SK-N-SH (cell line): ENCODE results near the gene SPTBN1. TPM values are rescaled to one million over a fixed set of nuclear protein-coding genes. Genes with fewer than 3 reads are reported as not detected.

Experiments used
- CTCF ChIA-PET: fragments of 300-600, 350-600 bp; formaldehyde crosslinking; extraction: SDS; loops from one replicate; lab custom pipeline; 2021; lab: Yijun Ruan, JAX
- POLR2A ChIA-PET: fragments of 350-600 bp; sonication (Branson Sonifier 250); formaldehyde crosslinking; extraction: SDS; loops from one replicate; lab custom pipeline; 2020; ENCODE audit warnings: antibody characterized with exemption, inconsistent platforms; lab: Yijun Ruan, JAX
- DNase-seq: peaks from one replicate; pipeline ENCODE4 v3.0.0; 2012
- H2AFZ ChIP-seq: fragments of 200-600 bp; sonication (generic); 2 replicates; pipeline ENCODE4 v1.8.1; 2016; ENCODE audit warnings: antibody characterized with exemption, mild to moderate bottlenecking, low read depth
- H3F3A ChIP-seq: fragments of 200-600 bp; sonication (generic); replicated peaks from 2 replicates; pipeline ENCODE3; 2016; ENCODE audit warnings: antibody characterized with exemption, mild to moderate bottlenecking; ENCODE audit not compliant: insufficient read depth
- H3K27ac ChIP-seq, 2 experiments: fragments of 200-500 bp in 1 of 2; fragments of 200-600 bp in 1 of 2; sonication (Bioruptor generic) in 1 of 2; sonication (generic), shearing (Covaris generic) in 1 of 2; 2 replicates each; pipeline versions ENCODE4 v1.5.1 to v1.6.1; 2014 to 2016; ENCODE audit warnings: low read depth in 2 of 2, inconsistent platforms in 1 of 2, low read length in 1 of 2, mild to moderate bottlenecking in 1 of 2, mixed read lengths in 1 of 2
- H3K27me3 ChIP-seq: fragments of 200-600 bp; sonication (generic), shearing (Covaris generic); 2 replicates; pipeline ENCODE4 v1.6.1; 2016; ENCODE audit warnings: mixed run types; ENCODE audit not compliant: insufficient read depth
- H3K36me3 ChIP-seq, 2 experiments: fragments of 200-500 bp in 1 of 2; fragments of 200-600 bp in 1 of 2; sonication (Bioruptor generic) in 1 of 2; sonication (generic) in 1 of 2; replicated peaks in 1 of 2; 2 replicates each; pipeline versions ENCODE3 to v1.5.1; 2014 to 2016; ENCODE audit warnings: low read length in 1 of 2, mild to moderate bottlenecking in 1 of 2; ENCODE audit not compliant: insufficient read depth in 2 of 2, control insufficient read depth in 1 of 2
- H3K4me1 ChIP-seq, 2 experiments: fragments of 200-500 bp in 1 of 2; fragments of 200-600 bp in 1 of 2; sonication (Bioruptor generic) in 1 of 2; sonication (generic), shearing (Covaris generic) in 1 of 2; 2 replicates each; pipeline versions ENCODE4 v1.5.1 to v1.6.1; 2014 to 2016; ENCODE audit warnings: low read depth in 1 of 2, low read length in 1 of 2, mixed run types in 1 of 2; ENCODE audit not compliant: insufficient read depth in 2 of 2, control insufficient read depth in 1 of 2
- H3K4me2 ChIP-seq: fragments of 200-600 bp; sonication (generic), shearing (Covaris generic); 2 replicates; pipeline ENCODE4 v1.6.1; 2017; ENCODE audit warnings: mixed run types
- H3K4me3 ChIP-seq, 2 experiments: fragments of 200-500 bp in 1 of 2; fragments of 200-600 bp in 1 of 2; sonication (Bioruptor generic) in 1 of 2; sonication (generic), shearing (Covaris generic) in 1 of 2; 2 replicates each; pipeline versions ENCODE4 v1.5.1 to v1.8.1; 2014 to 2016; ENCODE audit warnings: low read depth in 2 of 2, inconsistent platforms in 1 of 2, low read length in 1 of 2, mild to moderate bottlenecking in 1 of 2, mixed read lengths in 1 of 2, moderate library complexity in 1 of 2
- H3K79me2 ChIP-seq: fragments of 200-600 bp; sonication (generic); 2 replicates; pipeline ENCODE4 v1.8.1; 2017; ENCODE audit warnings: mild to moderate bottlenecking; ENCODE audit not compliant: insufficient read depth
- H3K9ac ChIP-seq: fragments of 200-600 bp; sonication (generic); 2 replicates; pipeline ENCODE4 v1.6.1; 2017; ENCODE audit warnings: mixed run types
- H3K9me2 ChIP-seq: fragments of 200-600 bp; sonication (generic); 2 replicates; pipeline ENCODE4 v1.6.1; 2017; ENCODE audit warnings: mixed run types
- H3K9me3 ChIP-seq: fragments of 200-600 bp; sonication (generic); 2 replicates; pipeline ENCODE4 v1.6.1; 2017; ENCODE audit warnings: mixed run types, mild to moderate bottlenecking, moderate library complexity
- H4K20me1 ChIP-seq: fragments of 200-600 bp; sonication (generic); 2 replicates; pipeline ENCODE4 v1.6.1; 2017; ENCODE audit warnings: mild to moderate bottlenecking, mixed run types; ENCODE audit not compliant: insufficient read depth
- ELF1 ChIP-seq: IDR thresholded peaks from 2 replicates; pipeline ENCODE4 v1.4.0; 2012
- GABPA ChIP-seq: IDR thresholded peaks from 2 replicates; pipeline ENCODE4 v1.4.0; 2012; ENCODE audit warnings: low read depth, mild to moderate bottlenecking
- GATA2 ChIP-seq: sonication (generic); formaldehyde crosslinking; IDR thresholded peaks from 2 replicates; pipeline ENCODE4 v1.5.0; 2020; ENCODE audit warnings: mild to moderate bottlenecking, missing genetic modification reagents
- IRF3 ChIP-seq: fragments of 150-350 bp; IDR thresholded peaks from 2 replicates; pipeline ENCODE4 v1.6.1; 2016; ENCODE audit warnings: mild to moderate bottlenecking, low read depth, low read length
- MEF2A ChIP-seq: IDR thresholded peaks from 2 replicates; pipeline ENCODE4 v1.4.0; 2012; ENCODE audit warnings: low read depth, borderline replicate concordance
- MXI1 ChIP-seq: IDR thresholded peaks from 2 replicates; pipeline ENCODE4 v1.6.1; 2012; ENCODE audit warnings: mild to moderate bottlenecking, low read depth, low read length, improper control_type of control experiment
- REST ChIP-seq: IDR thresholded peaks from 2 replicates; pipeline ENCODE4 v1.6.1; 2012; ENCODE audit warnings: mild to moderate bottlenecking, low read depth, low read length, moderate library complexity
- RFX5 ChIP-seq: IDR thresholded peaks from 2 replicates; pipeline ENCODE4 v1.6.1; 2012; ENCODE audit warnings: mild to moderate bottlenecking, improper control_type of control experiment, low read length
- SMC3 ChIP-seq: IDR thresholded peaks from 2 replicates; pipeline ENCODE4 v1.6.1; 2012; ENCODE audit warnings: low read depth, low read length, improper control_type of control experiment
- TCF12 ChIP-seq: IDR thresholded peaks from 2 replicates; pipeline ENCODE4 v1.4.0; 2012
- TEAD4 ChIP-seq: IDR thresholded peaks from 2 replicates; pipeline ENCODE4 v1.4.0; 2012; ENCODE audit warnings: mild to moderate bottlenecking, borderline replicate concordance; ENCODE audit not compliant: insufficient read depth
- USF1 ChIP-seq: IDR thresholded peaks from 2 replicates; pipeline ENCODE4 v1.4.0; 2012; ENCODE audit warnings: low read depth, borderline replicate concordance
- USF2 ChIP-seq: fragments of 150-350 bp; IDR thresholded peaks from 2 replicates; pipeline ENCODE4 v1.6.1; 2017; ENCODE audit warnings: antibody characterized with exemption, low read length, low read depth, borderline replicate concordance
- YY1 ChIP-seq: IDR thresholded peaks from 2 replicates; pipeline ENCODE4 v1.4.0; 2012; ENCODE audit warnings: low read depth, mild to moderate bottlenecking
- WGBS: methylation state at CpG from one replicate; pipeline ENCODE4 v1.1.6; 2017; ENCODE audit warnings: low lambda C conversion rate; 5-methylcytosine and 5-hydroxymethylcytosine counted together
- polyA plus RNA-seq, 3 experiments: library from polyadenylated mRNA; depleted of rRNA; stranded (reverse); fragments of >200 nt; gene quantifications; 2 replicates each; pipeline ENCODE4 v1.2.3, GENCODE V29; 2012

SPTBN1 gene
- polyA plus RNA-seq, 1 of the 3 experiments (the other 2 are of a cell fraction), result 29.1 TPM

- H3K4me2 ChIP-seq, result peak overlapping the region; percentile 84
- H3K36me3 ChIP-seq, result no peaks in the 10 kb centered on the region
- H3K4me3 ChIP-seq, result peak overlapping the region; percentile 68 to 73; a peak in 3 of 4 replicates
- CTCF ChIA-PET, result interaction anchor here (1.4 kb wide), 1 partner anchor 30 kb away, joined by 3 read pairs; no protein-coding TSS in a partner anchor
- no peak for DNase-seq
- H3K9me3 ChIP-seq, result no peaks in the 10 kb centered on the region
- TF ChIP-seq GATA2 (CRISPR knock-in tag), result no peak
- TF ChIP-seq TEAD4, result no peak
- TF ChIP-seq USF2, result no peak
- no peak for TF ChIP-seq YY1
- no peak for TF ChIP-seq SMC3
- no peak for TF ChIP-seq RFX5
- TF ChIP-seq REST, result no peak
- TF ChIP-seq GABPA, result no peak
- no peak for TF ChIP-seq TCF12
- no peak for TF ChIP-seq USF1
- TF ChIP-seq ELF1, result no peak
- no peak for TF ChIP-seq MEF2A
- no peak for TF ChIP-seq IRF3
- TF ChIP-seq MXI1, result no peak
- peaks cover 34% of the 10 kb centered on the region for H3F3A ChIP-seq
- POLR2A ChIA-PET, result interaction anchor here (0.7 kb wide), 1 partner anchor 10 kb away, joined by 3 read pairs; no protein-coding TSS in a partner anchor
- no peaks in the 10 kb centered on the region for H3K27me3 ChIP-seq
- no peaks in the 10 kb centered on the region for H3K9me2 ChIP-seq
- H3K79me2 ChIP-seq, result peaks cover 90% of the 10 kb centered on the region
- peaks cover 6% of the 10 kb centered on the region; the same call in 1 of the 2 replicates for H4K20me1 ChIP-seq
- WGBS, result 47% methylated on average over 4 of the region's 4 CpGs
- peaks cover 15 to 29% of the 10 kb centered on the region in 2 experiments for H3K4me1 ChIP-seq
- H3K9ac ChIP-seq, result peak overlapping the region; percentile 79
- peak overlapping the region; percentile 94 to 95; a peak in 3 of 4 replicates for H3K27ac ChIP-seq
- H2AFZ ChIP-seq, result peak overlapping the region; percentile 75; the same call in 1 of the 2 replicates
These were observed 104.9 kb downstream of the SPTBN1 start for GRCh38 chr2:54561010-54561409.
